Adrenal gland (tissue), 5 donors: Measurements from ENCODE around the gene SULT1C3.

Experiments used
- POLR2A ChIP-seq, 2 donors: fragments of 450-650 bp; IDR thresholded peaks; one replicate each; pipeline ENCODE4 v1.6.1; 2017; ENCODE audit warnings: antibody characterized with exemption in 2 of 2, mild to moderate bottlenecking in 2 of 2, moderate library complexity in 1 of 2
- TF ChIP-seq, protein P1 (sequence below), 6 experiments: fragments of 450-650 bp in 4 of 6; fragments of 200-600 bp in 2 of 6; sonication (generic) in 1 of 6; IDR thresholded peaks; 1 replicate in 5 of 6; 2 replicates in 1 of 6; pipeline versions ENCODE4 v1.5.1 to v1.8.0; 2016 to 2021; ENCODE audit warnings: antibody characterized with exemption in 6 of 6, mild to moderate bottlenecking in 2 of 6, moderate library complexity in 1 of 6
- donor health status: DM: no; HTN: no; CAD: no.

DNA sequence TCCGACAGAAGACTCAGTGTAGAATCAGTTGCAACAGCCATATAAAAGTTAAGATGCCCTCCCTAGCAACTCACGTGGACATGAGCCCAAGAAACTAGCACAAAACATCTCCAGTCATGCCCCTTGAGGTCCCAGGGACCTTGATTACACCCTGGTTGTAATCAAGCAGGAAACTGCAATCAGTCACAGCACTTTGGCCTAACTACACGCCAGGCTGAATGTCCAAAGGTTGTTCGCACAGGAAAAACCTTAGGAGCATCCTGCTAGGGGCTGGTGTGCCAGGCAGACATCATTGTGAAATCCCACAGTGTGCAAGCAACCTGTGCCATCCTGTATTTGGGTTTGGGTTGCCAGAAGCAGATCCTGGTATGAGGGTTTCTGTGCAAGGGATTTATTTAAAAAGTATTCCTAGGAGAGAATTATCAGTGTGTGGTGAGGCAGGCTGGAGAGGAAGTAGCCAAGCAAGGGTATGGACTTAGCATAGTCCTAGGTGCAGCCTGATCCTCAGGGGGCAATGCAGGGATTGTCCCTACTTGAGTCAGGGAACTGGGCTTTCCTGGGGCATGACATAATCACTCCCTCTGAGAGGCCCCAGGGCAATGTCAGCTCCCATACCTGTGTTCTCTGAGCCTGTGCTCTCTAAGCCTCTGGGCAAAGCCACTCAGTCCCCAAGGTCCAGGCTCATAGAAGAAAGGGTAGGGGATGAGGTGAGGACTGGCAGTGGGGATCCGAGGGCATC, 31.2 kb downstream of the SULT1C3 start:
- TF ChIP-seq, protein P1, sequence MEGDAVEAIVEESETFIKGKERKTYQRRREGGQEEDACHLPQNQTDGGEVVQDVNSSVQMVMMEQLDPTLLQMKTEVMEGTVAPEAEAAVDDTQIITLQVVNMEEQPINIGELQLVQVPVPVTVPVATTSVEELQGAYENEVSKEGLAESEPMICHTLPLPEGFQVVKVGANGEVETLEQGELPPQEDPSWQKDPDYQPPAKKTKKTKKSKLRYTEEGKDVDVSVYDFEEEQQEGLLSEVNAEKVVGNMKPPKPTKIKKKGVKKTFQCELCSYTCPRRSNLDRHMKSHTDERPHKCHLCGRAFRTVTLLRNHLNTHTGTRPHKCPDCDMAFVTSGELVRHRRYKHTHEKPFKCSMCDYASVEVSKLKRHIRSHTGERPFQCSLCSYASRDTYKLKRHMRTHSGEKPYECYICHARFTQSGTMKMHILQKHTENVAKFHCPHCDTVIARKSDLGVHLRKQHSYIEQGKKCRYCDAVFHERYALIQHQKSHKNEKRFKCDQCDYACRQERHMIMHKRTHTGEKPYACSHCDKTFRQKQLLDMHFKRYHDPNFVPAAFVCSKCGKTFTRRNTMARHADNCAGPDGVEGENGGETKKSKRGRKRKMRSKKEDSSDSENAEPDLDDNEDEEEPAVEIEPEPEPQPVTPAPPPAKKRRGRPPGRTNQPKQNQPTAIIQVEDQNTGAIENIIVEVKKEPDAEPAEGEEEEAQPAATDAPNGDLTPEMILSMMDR (IDR thresholded peaks at IDR 0.05), result no peak
- no peak for TF ChIP-seq POLR2A (IDR thresholded peaks at IDR 0.05)
